ENCODE measurements around the gene DNAH5.

DNA sequence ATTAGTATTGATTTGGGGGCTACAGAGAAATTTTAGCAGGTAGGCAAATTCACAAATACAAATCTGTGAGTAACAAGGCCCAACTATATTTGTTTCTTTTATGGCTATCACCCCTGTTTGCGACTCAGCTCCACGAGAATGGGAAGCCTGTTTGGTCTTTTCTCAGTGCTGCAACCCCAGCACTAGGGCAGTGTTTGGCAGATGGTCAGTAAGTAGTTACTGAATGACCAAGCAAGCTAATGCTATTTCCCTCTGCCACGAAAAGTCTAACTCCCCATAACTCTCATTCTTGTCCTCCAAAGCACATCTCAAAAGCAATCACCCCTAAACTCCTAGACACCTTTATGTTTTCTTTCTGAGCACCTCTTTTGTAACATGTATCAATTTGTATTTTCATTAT, 245.6 kb downstream of the DNAH5 start:
- TF ChIP-seq, protein P1, sequence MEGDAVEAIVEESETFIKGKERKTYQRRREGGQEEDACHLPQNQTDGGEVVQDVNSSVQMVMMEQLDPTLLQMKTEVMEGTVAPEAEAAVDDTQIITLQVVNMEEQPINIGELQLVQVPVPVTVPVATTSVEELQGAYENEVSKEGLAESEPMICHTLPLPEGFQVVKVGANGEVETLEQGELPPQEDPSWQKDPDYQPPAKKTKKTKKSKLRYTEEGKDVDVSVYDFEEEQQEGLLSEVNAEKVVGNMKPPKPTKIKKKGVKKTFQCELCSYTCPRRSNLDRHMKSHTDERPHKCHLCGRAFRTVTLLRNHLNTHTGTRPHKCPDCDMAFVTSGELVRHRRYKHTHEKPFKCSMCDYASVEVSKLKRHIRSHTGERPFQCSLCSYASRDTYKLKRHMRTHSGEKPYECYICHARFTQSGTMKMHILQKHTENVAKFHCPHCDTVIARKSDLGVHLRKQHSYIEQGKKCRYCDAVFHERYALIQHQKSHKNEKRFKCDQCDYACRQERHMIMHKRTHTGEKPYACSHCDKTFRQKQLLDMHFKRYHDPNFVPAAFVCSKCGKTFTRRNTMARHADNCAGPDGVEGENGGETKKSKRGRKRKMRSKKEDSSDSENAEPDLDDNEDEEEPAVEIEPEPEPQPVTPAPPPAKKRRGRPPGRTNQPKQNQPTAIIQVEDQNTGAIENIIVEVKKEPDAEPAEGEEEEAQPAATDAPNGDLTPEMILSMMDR (IDR thresholded peaks at IDR 0.05; ENCODE audit: low read length), result no peak
- no peak for TF ChIP-seq EZH2 (IDR thresholded peaks at IDR 0.05; ENCODE audit: borderline replicate concordance, low read length)
